ENCODE measurements around the gene SLC22A16.

GRCh38 chr6:110392727-110393126, 83.7 kb downstream of the SLC22A16 start:
- TF ChIP-seq, protein P1, sequence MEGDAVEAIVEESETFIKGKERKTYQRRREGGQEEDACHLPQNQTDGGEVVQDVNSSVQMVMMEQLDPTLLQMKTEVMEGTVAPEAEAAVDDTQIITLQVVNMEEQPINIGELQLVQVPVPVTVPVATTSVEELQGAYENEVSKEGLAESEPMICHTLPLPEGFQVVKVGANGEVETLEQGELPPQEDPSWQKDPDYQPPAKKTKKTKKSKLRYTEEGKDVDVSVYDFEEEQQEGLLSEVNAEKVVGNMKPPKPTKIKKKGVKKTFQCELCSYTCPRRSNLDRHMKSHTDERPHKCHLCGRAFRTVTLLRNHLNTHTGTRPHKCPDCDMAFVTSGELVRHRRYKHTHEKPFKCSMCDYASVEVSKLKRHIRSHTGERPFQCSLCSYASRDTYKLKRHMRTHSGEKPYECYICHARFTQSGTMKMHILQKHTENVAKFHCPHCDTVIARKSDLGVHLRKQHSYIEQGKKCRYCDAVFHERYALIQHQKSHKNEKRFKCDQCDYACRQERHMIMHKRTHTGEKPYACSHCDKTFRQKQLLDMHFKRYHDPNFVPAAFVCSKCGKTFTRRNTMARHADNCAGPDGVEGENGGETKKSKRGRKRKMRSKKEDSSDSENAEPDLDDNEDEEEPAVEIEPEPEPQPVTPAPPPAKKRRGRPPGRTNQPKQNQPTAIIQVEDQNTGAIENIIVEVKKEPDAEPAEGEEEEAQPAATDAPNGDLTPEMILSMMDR (conservative IDR thresholded peaks at IDR 0.05; ENCODE audit: low read depth, low read length) = no peak
- TF ChIP-seq EZH2 (IDR thresholded peaks at IDR 0.05; ENCODE audit: low read length, unreplicated experiment) = no peak

All from PC-3 (cell line).